ENCODE data around the gene DDAH1.

Gene DDAH1

DNA sequence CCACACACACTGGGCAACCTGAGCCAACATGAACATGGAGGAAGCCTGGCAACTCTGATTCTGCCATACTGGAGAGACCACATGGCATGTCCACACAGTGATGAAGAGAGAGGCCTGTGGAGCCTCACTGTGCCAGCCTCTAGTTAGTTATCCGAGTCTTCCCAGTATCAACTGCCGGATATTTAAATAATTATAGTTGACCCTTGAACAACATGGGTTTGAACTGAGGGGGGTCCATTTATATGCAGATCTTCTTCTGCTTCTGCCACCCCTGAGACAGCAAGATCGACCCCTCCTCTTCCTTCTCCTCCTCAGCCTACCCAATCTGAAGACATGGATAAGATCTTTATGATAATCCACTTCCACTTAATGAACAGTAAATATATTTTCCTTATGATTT lies 27.8 kb downstream of the DDAH1 start:
- WGBS (ENCODE audit: extremely low coverage, insufficient coverage, insufficient read length), result no CpG with 5 or more reads among the region's 3 CpGs

GRCh38 chr1:85433096-85433495 lies 31.9 kb downstream of the DDAH1 start:
- Histone ChIP-seq H3K36me3 (ENCODE audit: control insufficient read depth in 1 of 2, insufficient read depth in 2 of 2, low read length in 2 of 2) (no peaks in the 10 kb centered on the region), H2AFZ (ENCODE audit: insufficient read depth, low read length, poor library complexity) (no peak overlapping the region), H4K12ac (ENCODE audit: low read depth, low read length) (no peak overlapping the region), H3K9ac (ENCODE audit: low read length) (no peak overlapping the region), H3K4me2 (ENCODE audit: low read length) (no peak overlapping the region), H3K18ac (ENCODE audit: low read length) (no peak overlapping the region), H2AK5ac (ENCODE audit: low read length) (no peak overlapping the region), H2BK12ac (ENCODE audit: low read length) (no peak overlapping the region), H3K27ac (ENCODE audit: low read depth, low read length) (no peak overlapping the region), H3K23ac (ENCODE audit: low read length) (no peak overlapping the region), H4K8ac (ENCODE audit: low read depth, low read length) (no peak overlapping the region), H2BK120ac (ENCODE audit: insufficient read depth, low read length, poor library complexity) (no peak overlapping the region), H3K4me1 (ENCODE audit: control insufficient read depth in 1 of 2, insufficient read depth in 2 of 2, low read length in 2 of 2) (peaks cover 0 to 2% of the 10 kb centered on the region in 2 experiments), H3K79me1 (ENCODE audit: low read length) (no peaks in the 10 kb centered on the region), H3K79me2 (ENCODE audit: control insufficient read depth, insufficient read depth, low read length, poor library complexity) (no peaks in the 10 kb centered on the region), H3K4ac (ENCODE audit: low read depth, low read length) (no peak overlapping the region), H4K91ac (ENCODE audit: low read depth, low read length) (no peak overlapping the region), H3K27me3 (ENCODE audit: insufficient read depth, low read length) (no peaks in the 10 kb centered on the region), H3K9me3 (ENCODE audit: insufficient read depth, low read depth, low read length) (no peaks in the 10 kb centered on the region), H3K14ac (ENCODE audit: low read length) (no peak overlapping the region), H2BK5ac (ENCODE audit: low read depth, low read length, poor library complexity) (no peak overlapping the region), H3K4me3 (ENCODE audit: low read depth, low read length) (no peak overlapping the region)
- DNase-seq, result no peak
- no CpG with 5 or more reads among the region's 5 CpGs for WGBS (ENCODE audit: extremely low coverage, insufficient coverage, insufficient read length)

More for the DNA sequence above, 27.8 kb downstream of the DDAH1 start:
- Histone ChIP-seq H2AK5ac (ENCODE audit: low read length) (peak overlapping the region; percentile 82), H3K4me2 (ENCODE audit: low read length) (no peak overlapping the region), H4K12ac (ENCODE audit: low read depth, low read length) (no peak overlapping the region), H2AFZ (ENCODE audit: insufficient read depth, low read length, poor library complexity) (no peak overlapping the region), H3K79me2 (ENCODE audit: control insufficient read depth, insufficient read depth, low read length, poor library complexity) (no peaks in the 10 kb centered on the region), H3K79me1 (ENCODE audit: low read length) (no peaks in the 10 kb centered on the region), H3K18ac (ENCODE audit: low read length) (no peak overlapping the region), H4K91ac (ENCODE audit: low read depth, low read length) (no peak overlapping the region), H2BK5ac (ENCODE audit: low read depth, low read length, poor library complexity) (peak overlapping the region; percentile 26), H3K4me3 (ENCODE audit: low read depth, low read length) (no peak overlapping the region), H3K9ac (ENCODE audit: low read length) (no peak overlapping the region), H3K4ac (ENCODE audit: low read depth, low read length) (no peak overlapping the region), H2BK120ac (ENCODE audit: insufficient read depth, low read length, poor library complexity) (no peak overlapping the region), H3K27ac (ENCODE audit: low read depth, low read length) (no peak overlapping the region), H4K8ac (ENCODE audit: low read depth, low read length) (no peak overlapping the region), H3K36me3 (ENCODE audit: control insufficient read depth in 1 of 2, insufficient read depth in 2 of 2, low read length in 2 of 2) (no peaks in the 10 kb centered on the region), H3K14ac (ENCODE audit: low read length) (no peak overlapping the region), H3K27me3 (ENCODE audit: insufficient read depth, low read length) (no peaks in the 10 kb centered on the region), H2BK12ac (ENCODE audit: low read length) (no peak overlapping the region), H3K4me1 (ENCODE audit: control insufficient read depth in 1 of 2, insufficient read depth in 2 of 2, low read length in 2 of 2) (peaks cover 0 to 2% of the 10 kb centered on the region in 2 experiments), H3K9me3 (ENCODE audit: insufficient read depth, low read depth, low read length) (no peaks in the 10 kb centered on the region), H3K23ac (ENCODE audit: low read length) (no peak overlapping the region)
- no peak for DNase-seq

DNA sequence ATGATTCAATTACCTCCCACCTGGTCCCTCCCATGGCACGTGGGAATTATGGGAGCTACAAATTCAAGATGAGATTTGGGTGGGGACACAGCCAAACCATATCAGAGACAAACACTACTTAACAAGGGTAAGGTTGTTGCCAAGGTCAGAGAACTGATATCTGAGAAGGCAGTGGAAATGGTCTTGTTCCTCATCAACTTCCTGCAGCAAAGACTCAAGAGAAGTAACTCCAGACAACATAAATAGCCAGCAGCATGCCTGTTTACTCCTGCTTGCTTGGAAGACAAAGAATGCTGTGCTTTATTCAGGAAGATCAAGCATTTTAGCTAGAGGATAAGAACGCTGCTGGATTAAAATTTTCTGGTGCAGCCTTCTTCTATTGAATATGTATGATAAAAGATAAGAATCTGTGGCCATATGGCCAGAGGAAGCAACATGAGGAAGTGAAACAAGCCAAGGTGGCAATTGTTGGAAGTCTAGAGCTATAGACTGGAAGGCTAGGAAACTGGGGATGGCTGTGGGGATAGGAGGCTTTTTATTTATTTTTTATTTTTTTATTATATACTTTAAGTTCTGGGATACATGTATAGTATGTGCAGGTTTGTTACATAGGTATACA lies 36.4 kb downstream of the DDAH1 start:
- no peak overlapping the region for H4K8ac ChIP-seq (ENCODE audit: low read depth, low read length)
- H3K4ac ChIP-seq (ENCODE audit: low read depth, low read length), result no peak overlapping the region
- H2BK12ac ChIP-seq (ENCODE audit: low read length), result no peak overlapping the region
- no peaks in the 10 kb centered on the region for H3K27me3 ChIP-seq (ENCODE audit: insufficient read depth, low read length)
- H3K4me2 ChIP-seq (ENCODE audit: low read length), result no peak overlapping the region
- DNase-seq, result no peak
- no peaks in the 10 kb centered on the region for H3K79me2 ChIP-seq (ENCODE audit: control insufficient read depth, insufficient read depth, low read length, poor library complexity)
- WGBS (ENCODE audit: extremely low coverage, insufficient coverage, insufficient read length), result no CpG with 5 or more reads among the region's 2 CpGs
- H3K36me3 ChIP-seq (ENCODE audit: control insufficient read depth in 1 of 2, insufficient read depth in 2 of 2, low read length in 2 of 2), result no peaks in the 10 kb centered on the region
- no peak overlapping the region for H2BK5ac ChIP-seq (ENCODE audit: low read depth, low read length, poor library complexity)
- no peak overlapping the region for H2AFZ ChIP-seq (ENCODE audit: insufficient read depth, low read length, poor library complexity)
- H4K12ac ChIP-seq (ENCODE audit: low read depth, low read length), result no peak overlapping the region
- no peak overlapping the region for H2AK5ac ChIP-seq (ENCODE audit: low read length)
- H3K79me1 ChIP-seq (ENCODE audit: low read length), result no peaks in the 10 kb centered on the region
- no peak overlapping the region for H3K27ac ChIP-seq (ENCODE audit: low read depth, low read length)
- no peak overlapping the region for H4K91ac ChIP-seq (ENCODE audit: low read depth, low read length)
- H2BK120ac ChIP-seq (ENCODE audit: insufficient read depth, low read length, poor library complexity), result no peak overlapping the region
- H3K4me1 ChIP-seq (ENCODE audit: control insufficient read depth in 1 of 2, insufficient read depth in 2 of 2, low read length in 2 of 2), result no peaks in the 10 kb centered on the region
- H3K14ac ChIP-seq (ENCODE audit: low read length), result no peak overlapping the region
- H3K4me3 ChIP-seq (ENCODE audit: low read depth, low read length), result no peak overlapping the region
- H3K23ac ChIP-seq (ENCODE audit: low read length), result no peak overlapping the region
- H3K9me3 ChIP-seq (ENCODE audit: insufficient read depth, low read depth, low read length), result no peaks in the 10 kb centered on the region
- no peak overlapping the region for H3K9ac ChIP-seq (ENCODE audit: low read length)
- H3K18ac ChIP-seq (ENCODE audit: low read length), result no peak overlapping the region

- Histone ChIP-seq H4K8ac (ENCODE audit: low read depth, low read length) (no peak overlapping the region), H3K4ac (ENCODE audit: low read depth, low read length) (no peak overlapping the region), H4K91ac (ENCODE audit: low read depth, low read length) (no peak overlapping the region), H2AK5ac (ENCODE audit: low read length) (no peak overlapping the region), H3K23ac (ENCODE audit: low read length) (no peak overlapping the region), H3K14ac (ENCODE audit: low read length) (no peak overlapping the region), H2AFZ (ENCODE audit: insufficient read depth, low read length, poor library complexity) (no peak overlapping the region), H3K18ac (ENCODE audit: low read length) (no peak overlapping the region), H4K12ac (ENCODE audit: low read depth, low read length) (no peak overlapping the region), H3K9ac (ENCODE audit: low read length) (no peak overlapping the region), H3K79me2 (ENCODE audit: control insufficient read depth, insufficient read depth, low read length, poor library complexity) (no peaks in the 10 kb centered on the region), H3K4me2 (ENCODE audit: low read length) (no peak overlapping the region), H2BK5ac (ENCODE audit: low read depth, low read length, poor library complexity) (no peak overlapping the region), H3K4me3 (ENCODE audit: low read depth, low read length) (no peak overlapping the region), H2BK120ac (ENCODE audit: insufficient read depth, low read length, poor library complexity) (no peak overlapping the region), H3K27ac (ENCODE audit: low read depth, low read length) (no peak overlapping the region), H3K79me1 (ENCODE audit: low read length) (no peaks in the 10 kb centered on the region), H3K36me3 (ENCODE audit: control insufficient read depth in 1 of 2, insufficient read depth in 2 of 2, low read length in 2 of 2) (no peaks in the 10 kb centered on the region), H3K27me3 (ENCODE audit: insufficient read depth, low read length) (no peaks in the 10 kb centered on the region), H3K4me1 (ENCODE audit: control insufficient read depth in 1 of 2, insufficient read depth in 2 of 2, low read length in 2 of 2) (no peaks in the 10 kb centered on the region), H2BK12ac (ENCODE audit: low read length) (no peak overlapping the region), H3K9me3 (ENCODE audit: insufficient read depth, low read depth, low read length) (no peaks in the 10 kb centered on the region)
- no peak for DNase-seq
- no CpG with 5 or more reads among the region's 3 CpGs for WGBS (ENCODE audit: extremely low coverage, insufficient coverage, insufficient read length)
Measured at GRCh38 chr1:85427849-85428248, 37.1 kb downstream of the DDAH1 start.

Data from trophoblast cell (in vitro differentiated cells and primary cell).